Measurements from ENCODE around the gene SAXO1.

GRCh38 chr9:18905028-18905882, 127.8 kb downstream of the SAXO1 start:
- no peak for TF ChIP-seq CTCF (IDR thresholded peaks at IDR 0.05)
- TF ChIP-seq SP1 (CRISPR knock-in tag; conservative IDR thresholded peaks at IDR 0.05): no peak
- no peak for TF ChIP-seq GRHL2 (CRISPR knock-in tag; IDR thresholded peaks at IDR 0.05; ENCODE audit: insufficient replicate concordance, severe bottlenecking)
- TF ChIP-seq E2F1 (CRISPR knock-in tag; IDR thresholded peaks at IDR 0.05): no peak
- no peak for TF ChIP-seq MAX (CRISPR knock-in tag; IDR thresholded peaks at IDR 0.05)
- TF ChIP-seq ARID4B (CRISPR knock-in tag; IDR thresholded peaks at IDR 0.05; ENCODE audit: borderline replicate concordance): no peak
- TF ChIP-seq NFYB (CRISPR knock-in tag; conservative IDR thresholded peaks at IDR 0.05; ENCODE audit: low read depth): no peak
- TF ChIP-seq ELF4 (CRISPR knock-in tag; IDR thresholded peaks at IDR 0.05; ENCODE audit: low read depth): no peak
- TF ChIP-seq USF2 (CRISPR knock-in tag; IDR thresholded peaks at IDR 0.05): no peak
- no peak for TF ChIP-seq E2F4 (CRISPR knock-in tag; IDR thresholded peaks at IDR 0.05; ENCODE audit: borderline replicate concordance, low read depth)
